SK-N-SH (cell line): ENCODE results near the gene THEMIS2.

Experiments
- CTCF ChIP-seq: fragments of 200-600 bp; sonication (generic); IDR thresholded peaks from 2 replicates; pipeline ENCODE4 v1.6.1; 2017; ENCODE audit warnings: antibody characterized with exemption, mild to moderate bottlenecking, moderate library complexity
- GABPA ChIP-seq: IDR thresholded peaks from 2 replicates; pipeline ENCODE4 v1.4.0; 2012; ENCODE audit warnings: low read depth, mild to moderate bottlenecking
- SMC3 ChIP-seq: IDR thresholded peaks from 2 replicates; pipeline ENCODE4 v1.6.1; 2012; ENCODE audit warnings: low read depth, low read length, improper control_type of control experiment

- TF ChIP-seq CTCF = no peak
- no peak for TF ChIP-seq GABPA
- TF ChIP-seq SMC3 = no peak
These were observed 6.5 kb downstream of the THEMIS2 start for GRCh38 chr1:27878787-27879335.
